Spinal cord (tissue), 4 donors: ENCODE measurements around the gene CYP2C19. TPM values are rescaled to one million over a fixed set of nuclear protein-coding genes. Genes with fewer than 3 reads are reported as not detected.

ENCODE experiments used
- polyA plus RNA-seq, 2 donors: library from polyadenylated mRNA; unstranded; fragments of 120-200 nt; gene quantifications; one replicate each; pipeline ENCODE4 v1.2.1, GENCODE V29; 2013; ENCODE audit not compliant: insufficient read length in 2 of 2
- total RNA-seq, 2 donors: library from RNA; depleted of rRNA in 1 of 2; stranded (reverse); fragments of 120-200 nt in 1 of 2; fragments of >200 nt in 1 of 2; gene quantifications; one replicate each; pipeline versions ENCODE4 v1.2.3 to v1.2.4, GENCODE V29; 2013 to 2014

Gene CYP2C19
- total and polyA plus RNA-seq, 4 donors: 0.08 to 0.22 TPM; not detected in 2

Other genes with a start within 250 kb of the CYP2C19 start
- 10 to 100 TPM; 27.3 to 34.7 TPM for gene HELLS, start 216.9 kb upstream of the CYP2C19 start, total RNA-seq
- 10 to 100 TPM; 13.1 to 17.5 TPM for gene HELLS, start 216.9 kb upstream of the CYP2C19 start, polyA plus RNA-seq
- gene CYP2C18, start 79.0 kb upstream of the CYP2C19 start, total RNA-seq: under 1 TPM in 1 of 2 donors, not detected in 1; 0.17 TPM
- gene CYP2C18, start 79.0 kb upstream of the CYP2C19 start, polyA plus RNA-seq: under 1 TPM; 0.17 to 0.23 TPM
- gene CYP2C9, start 176.0 kb downstream of the CYP2C19 start, total RNA-seq: not detected
- gene CYP2C9, start 176.0 kb downstream of the CYP2C19 start, polyA plus RNA-seq: under 1 TPM in 1 of 2 donors, not detected in 1; 0.18 TPM